Stimulated activated CD4-positive, alpha-beta T cell treated with anti-CD3 and anti-CD28 coated beads, Interleukin-15, amount 100 ng/mL, for 1 hour (primary cell): Measurements from ENCODE around the gene ADARB2.
"Not testable (repeated sequence)": the region's sequence is repeated elsewhere in the genome, so short reads cannot be mapped to it uniquely, and the experiment has no call there.

Experiments
- DNase-seq, 2 donors: peaks; one replicate each; pipeline ENCODE4 v3.0.0-alpha.2; 2020; ENCODE audit warnings: low read depth in 1 of 2, low spot score in 1 of 2

Gene ADARB2

GRCh38 chr10:1617376-1618317 is 119.7 kb downstream of the ADARB2 start:
- not testable (repeated sequence) for DNase-seq

- not testable (repeated sequence) for DNase-seq
Measured at GRCh38 chr10:1616701-1617100, 120.6 kb downstream of the ADARB2 start.

DNA sequence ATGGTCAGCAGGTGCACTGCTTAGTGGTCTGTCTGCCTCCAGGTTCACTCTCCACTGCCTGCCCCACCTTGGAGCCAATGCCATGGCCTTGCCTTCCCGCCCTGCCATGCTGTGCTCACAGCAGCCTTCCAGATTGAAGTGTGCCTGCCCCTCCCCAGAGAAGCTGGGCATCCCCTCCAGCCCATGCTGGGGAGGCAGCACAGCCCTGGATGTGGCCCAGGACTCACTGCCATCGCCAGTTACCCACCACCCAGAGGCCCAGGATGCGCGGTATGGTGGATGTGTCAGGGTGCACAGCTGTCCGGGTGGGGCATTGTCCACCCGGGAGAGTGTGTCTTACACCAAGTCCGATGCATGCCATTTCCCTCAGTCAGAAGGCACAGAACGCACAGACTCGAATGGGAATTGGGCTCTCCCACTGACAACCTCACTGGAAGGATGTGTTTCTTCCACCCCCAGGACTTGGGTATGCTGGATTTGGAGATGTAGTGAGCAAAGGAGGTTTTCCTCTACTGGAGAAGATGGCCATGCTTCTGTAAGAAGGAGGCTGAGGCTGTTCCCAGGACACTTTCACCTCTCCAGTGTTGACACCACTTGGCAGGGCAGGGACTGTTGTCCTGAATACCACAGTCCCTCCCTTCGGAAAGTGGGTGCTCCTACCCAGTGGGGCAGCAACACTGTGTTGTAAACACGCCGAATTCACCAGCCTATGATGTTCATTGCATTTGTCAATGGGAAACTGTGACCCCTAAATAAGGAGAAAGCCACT is 122.0 kb downstream of the ADARB2 start:
- DNase-seq: no peak

- DNase-seq: no peak
Measured at GRCh38 chr10:1613511-1613910, 123.8 kb downstream of the ADARB2 start.

DNA sequence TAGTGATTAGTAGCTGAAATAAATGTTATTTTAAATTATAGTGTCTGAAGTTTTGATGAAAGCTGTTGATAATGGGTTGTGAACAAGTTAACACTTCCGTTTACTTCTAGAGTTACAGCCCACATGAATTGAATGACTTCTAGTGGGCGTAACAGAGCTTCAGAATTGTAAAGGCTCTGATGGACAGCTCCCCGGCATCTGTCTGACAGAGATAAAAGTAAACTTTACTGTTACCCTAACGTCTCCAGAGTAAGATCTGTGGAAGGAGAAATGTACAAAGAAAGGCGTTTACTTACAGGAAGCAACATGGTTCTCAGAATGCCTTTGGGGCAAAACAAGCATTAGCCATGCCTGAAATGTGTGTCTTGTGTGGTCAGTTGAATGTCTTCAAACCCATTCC is 124.4 kb downstream of the ADARB2 start:
- no peak for DNase-seq

GRCh38 chr10:1611936-1612550 is 125.3 kb downstream of the ADARB2 start:
- DNase-seq: no peak

DNA sequence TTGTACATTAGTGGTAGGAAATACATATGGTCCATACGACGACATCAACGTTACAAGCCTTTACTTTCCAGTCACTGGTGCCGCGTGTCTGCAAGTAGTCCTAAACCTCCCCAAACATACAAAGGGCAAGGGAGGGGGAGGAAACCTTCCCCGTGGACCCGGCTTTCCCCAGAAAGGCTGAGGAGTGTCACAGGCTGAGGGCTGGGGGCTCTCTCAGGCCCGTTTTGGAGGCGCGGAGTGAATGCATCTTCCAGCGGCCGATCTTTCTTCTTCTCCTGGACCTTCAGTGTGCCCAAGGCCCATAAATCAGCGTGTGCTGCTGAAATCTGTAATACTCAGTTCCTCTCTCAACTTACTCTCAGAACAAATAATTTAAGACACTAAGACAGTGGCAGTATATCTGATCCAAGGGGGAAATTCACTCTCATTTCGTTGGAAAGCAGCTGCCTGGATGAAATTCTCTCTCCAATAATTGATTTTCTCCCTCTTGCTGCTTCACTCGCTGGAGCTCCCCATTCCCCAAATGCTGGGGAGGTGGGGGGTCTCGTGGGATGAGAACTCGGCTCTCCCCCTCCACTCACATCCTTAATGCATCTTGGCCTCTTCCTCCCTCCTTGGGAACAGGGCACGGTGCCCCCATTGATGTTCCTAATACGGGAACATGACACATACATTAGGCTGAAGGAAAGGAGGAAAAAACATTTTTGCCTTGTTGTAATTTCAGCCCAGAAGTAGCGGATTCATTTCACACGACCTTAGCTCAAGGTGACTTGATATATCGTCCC is 126.1 kb downstream of the ADARB2 start:
- DNase-seq: no peak

DNA sequence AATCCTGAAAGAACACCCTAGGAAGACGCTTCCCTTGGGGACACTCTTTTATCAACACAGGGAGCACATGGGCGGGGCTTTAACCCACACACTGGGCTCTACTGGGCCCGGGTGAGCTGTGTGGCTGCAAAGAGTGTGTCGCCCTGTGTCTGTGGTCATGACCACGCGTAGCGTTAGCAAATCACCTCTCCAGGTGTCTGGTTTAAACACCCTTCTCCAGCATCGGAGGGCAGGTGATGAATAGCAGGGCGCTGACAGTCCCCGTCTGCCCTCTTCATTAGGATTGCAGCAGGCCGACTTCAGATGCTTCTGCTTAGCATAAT is 127.7 kb downstream of the ADARB2 start:
- DNase-seq: no peak

DNA sequence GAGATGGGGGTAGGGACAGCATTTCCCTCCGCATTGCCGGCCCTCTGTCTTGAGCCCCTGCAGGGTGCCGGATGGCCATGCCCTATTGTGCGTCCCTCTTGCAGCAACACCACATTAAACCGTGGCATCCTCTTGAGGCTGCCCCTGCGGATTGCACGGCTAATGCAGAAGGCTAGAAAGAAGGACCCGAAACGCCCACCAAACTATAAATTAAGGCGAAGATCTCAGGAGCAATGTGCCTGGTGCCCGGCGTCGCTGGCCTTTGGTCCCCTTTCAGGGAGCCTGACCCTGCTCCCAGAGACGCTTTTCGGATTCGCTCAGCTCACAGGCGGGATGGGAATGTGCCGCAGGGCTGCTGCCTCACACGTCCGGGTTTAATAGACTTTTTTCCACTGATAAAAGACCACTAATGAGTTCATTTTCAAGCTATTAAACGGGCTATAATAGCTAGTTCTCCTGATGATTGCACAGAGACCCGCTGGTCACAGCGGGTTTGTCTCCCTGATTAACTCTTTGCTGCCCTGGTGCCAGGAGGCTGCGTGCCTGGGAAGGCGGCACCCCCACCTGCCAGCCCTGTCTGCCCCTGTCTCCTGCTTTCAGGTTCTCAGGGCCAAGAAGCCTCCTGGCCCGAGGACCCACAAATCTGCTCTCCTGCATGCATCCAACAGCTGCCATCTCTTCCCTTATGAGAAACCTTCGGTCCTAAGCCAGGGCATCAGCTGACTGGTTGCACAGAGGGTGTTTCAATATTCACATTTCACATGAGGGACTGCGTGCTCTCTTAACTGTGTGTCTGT is 128.3 kb downstream of the ADARB2 start:
- no peak for DNase-seq

DNA sequence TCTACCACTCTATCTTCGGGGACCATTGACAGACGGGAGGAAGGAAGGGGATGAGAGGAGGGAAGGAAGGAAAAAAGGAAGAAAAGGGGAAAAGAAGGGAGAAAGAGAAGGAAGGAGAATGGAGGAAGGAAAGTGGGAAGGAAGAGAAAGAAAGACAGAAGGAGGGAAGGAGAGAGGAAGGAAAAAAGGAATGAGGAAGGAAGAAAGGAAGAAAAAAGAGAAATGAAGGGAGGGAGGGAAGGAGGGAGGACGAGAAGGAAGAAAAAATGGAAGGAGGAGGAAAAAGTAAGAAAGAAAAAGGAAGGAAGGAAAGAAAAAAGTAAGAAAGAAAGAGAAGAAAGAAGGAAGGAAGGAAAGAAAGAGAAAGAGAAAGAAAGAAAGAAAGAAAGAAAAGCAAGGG is 128.9 kb downstream of the ADARB2 start:
- DNase-seq: no peak

- no peak for DNase-seq
Measured at GRCh38 chr10:1607466-1607865, 129.9 kb downstream of the ADARB2 start.

- DNase-seq: no peak
Measured at GRCh38 chr10:1605999-1606940, 131.1 kb downstream of the ADARB2 start.

GRCh38 chr10:1605121-1605520 is 132.2 kb downstream of the ADARB2 start:
- no peak for DNase-seq

- no peak for DNase-seq
Measured at GRCh38 chr10:1604246-1604645, 133.1 kb downstream of the ADARB2 start.

DNA sequence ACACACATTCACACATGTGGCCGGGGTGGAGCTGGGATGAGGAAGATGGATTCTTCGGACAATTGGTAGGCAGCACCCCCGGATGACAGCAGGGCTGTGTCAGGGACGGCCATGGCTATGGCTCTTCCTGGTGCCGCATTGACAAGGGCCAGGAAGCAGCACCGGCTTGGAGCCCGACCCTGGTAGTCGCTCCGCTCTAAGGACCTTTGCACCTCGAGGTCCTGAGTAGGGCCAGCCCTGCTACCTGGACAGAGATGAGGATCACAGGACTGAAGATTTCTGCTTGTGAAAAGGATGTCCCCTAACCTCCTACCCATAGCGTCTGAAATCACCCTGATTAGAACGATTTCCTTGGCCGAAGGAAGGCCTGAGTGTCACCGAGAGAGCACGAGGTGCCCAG is 134.1 kb downstream of the ADARB2 start:
- DNase-seq: no peak

- DNase-seq: no peak
Measured at GRCh38 chr10:1602037-1602484, 135.3 kb downstream of the ADARB2 start.

- no peak for DNase-seq
Measured at GRCh38 chr10:1601406-1601805, 135.9 kb downstream of the ADARB2 start.

GRCh38 chr10:1600861-1601260 is 136.5 kb downstream of the ADARB2 start:
- DNase-seq: no peak
